Psoas muscle (tissue), 8 donors: ENCODE results near the gene RGS3. TPM values are rescaled to one million over a fixed set of nuclear protein-coding genes. Genes with fewer than 3 reads are reported as not detected.

Experiments used
- ATAC-seq, 4 donors: fragments of 200-7000 bp; cut with Tn5 transposase; one replicate each; pipeline ENCODE4 v1.9.1; 2020; ENCODE audit warnings: moderate library complexity in 3 of 4, mild to moderate bottlenecking in 2 of 4
- DNase-seq, 2 donors: peaks; one replicate each; pipeline ENCODE4 v3.0.0-alpha.2; 2020
- H3K27ac ChIP-seq: fragments of 200-600 bp; one replicate; pipeline ENCODE4 v1.8.0; 2022
- H3K27me3 ChIP-seq, 3 donors: fragments of 200-600 bp in 1 of 3; one replicate each; pipeline versions ENCODE4 v1.6.1 to v1.8.0; 2013 to 2022; ENCODE audit warnings: low read length in 2 of 3, mild to moderate bottlenecking in 2 of 3, moderate library complexity in 1 of 3; ENCODE audit not compliant: insufficient read depth in 3 of 3
- H3K36me3 ChIP-seq, 2 donors: fragments of 200-600 bp in 1 of 2; one replicate each; pipeline versions ENCODE4 v1.6.1 to v1.8.0; 2013 to 2022; ENCODE audit warnings: low read depth in 1 of 2, mild to moderate bottlenecking in 1 of 2, moderate library complexity in 1 of 2; ENCODE audit not compliant: insufficient read depth in 1 of 2
- H3K4me1 ChIP-seq: fragments of 200-600 bp; one replicate; pipeline ENCODE4 v1.8.0; 2022
- H3K4me3 ChIP-seq: fragments of 200-600 bp; one replicate; pipeline ENCODE4 v1.8.0; 2022; ENCODE audit warnings: mild to moderate bottlenecking
- H3K9me3 ChIP-seq: fragments of 200-600 bp; one replicate; pipeline ENCODE4 v1.8.0; 2022
- CTCF ChIP-seq: fragments of 200-600 bp; IDR thresholded peaks from one replicate; pipeline ENCODE4 v1.8.0; 2022; ENCODE audit warnings: antibody characterized with exemption
- WGBS, 3 donors: extraction: QIAGEN DNeasy Blood & Tissue Kit; methylation state at CpG; one replicate each; pipeline versions ENCODE4 v1.1.6 to v1.1.7; 2013; 5-methylcytosine and 5-hydroxymethylcytosine counted together
- intact Hi-C, 2 donors: fragments of 100-400 bp; cut with DNase I; formaldehyde crosslinking; loops; one replicate each; pipeline versions ENCODE4 v1.11.0 to v1.14.2; 2022
- polyA plus RNA-seq, 3 donors: library from polyadenylated mRNA; stranded (reverse); fragments of 200-250 nt; gene quantifications; one replicate each; pipeline ENCODE4 v1.2.3, GENCODE V29; 2013
- total RNA-seq, 4 donors: library from RNA; stranded (reverse); fragmentation: NEBNext Ultra II Directional in 2 of 4; extraction: Animal tissue kit (Norgen Biotek cat#: 25700) in 2 of 4; gene quantifications; one replicate each; pipeline versions ENCODE4 v1.2.1 to v1.2.4, GENCODE V29; 2021 to 2023
- donor health status: healthy with polysubstance abuse.
- donor health status: DM: no; HTN: no; CAD: no; lungs with moderate emphysema.
- donor health status: Bipolar disorder and iron deficiency.
- donor health status: healthy.
- donor health status: DM: yes; HTN: yes; CAD: no.
- donor health status: DM: no; HTN: no; CAD: no.
- donor health status: DM: no; HTN: no; CAD: no.
- donor health status: DM: yes; HTN: yes; CAD: no.

The RGS3 gene
- total and polyA plus RNA-seq, 7 donors = 7.1 to 38.1 (median 14.6) TPM

GRCh38 chr9:113519426-113520108 is 56.0 kb downstream of the RGS3 start:
- TF ChIP-seq CTCF = no peak
- Histone ChIP-seq H3K9me3 (no peaks in the 10 kb centered on the region), H3K27me3 (no peaks in the 10 kb centered on the region), H3K4me3 (no peak overlapping the region), H3K4me1 (peaks cover 30% of the 10 kb centered on the region), H3K36me3 (peaks cover 0 to 16% of the 10 kb centered on the region in 2 donors), H3K27ac (no peak overlapping the region)
- 66 to 90% (median 83%) methylated on average over 3 of the region's 3 CpGs for WGBS, 3 donors
- intact Hi-C loops = no loop called here
- ATAC-seq (no peak), DNase-seq (no peak)

DNA sequence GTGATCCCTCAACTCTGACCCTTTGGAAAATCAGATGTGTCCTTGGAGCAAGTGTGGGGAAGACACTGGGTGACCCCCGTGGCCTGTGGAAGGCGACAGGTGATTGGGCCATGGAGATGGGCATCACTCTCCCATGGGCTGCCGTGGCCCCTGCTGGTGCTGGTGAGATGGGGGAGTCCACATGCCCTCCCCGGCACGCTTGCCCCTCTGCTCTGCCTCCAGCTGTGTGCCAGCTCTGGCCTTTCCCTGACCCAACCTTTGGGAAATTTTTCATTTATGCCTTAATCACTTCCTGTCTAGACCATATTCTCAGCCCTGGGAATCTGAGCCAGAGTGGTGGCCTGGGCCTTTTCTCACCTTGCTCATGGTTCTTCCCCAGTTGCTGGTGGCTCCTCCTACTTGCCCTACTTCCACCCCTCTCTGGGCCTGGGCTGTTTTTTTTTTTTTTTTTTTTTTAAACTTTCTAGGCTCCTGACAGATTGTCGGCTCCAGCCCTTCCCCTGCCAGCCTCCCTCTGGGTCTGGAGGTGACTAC is 56.6 kb downstream of the RGS3 start:
- H3K27ac ChIP-seq = no peak overlapping the region
- H3K4me1 ChIP-seq = peaks cover 35% of the 10 kb centered on the region
- DNase-seq (no peak), ATAC-seq (no peak)
- H3K4me3 ChIP-seq = no peak overlapping the region
- no peak for TF ChIP-seq CTCF
- H3K36me3 ChIP-seq = peaks cover 0 to 15% of the 10 kb centered on the region in 2 donors
- H3K27me3 ChIP-seq = no peaks in the 10 kb centered on the region
- WGBS, 3 donors = 91 to 95% (median 92%) methylated on average over 6 of the region's 6 CpGs
- intact Hi-C loops = no loop called here
- H3K9me3 ChIP-seq = no peaks in the 10 kb centered on the region

DNA sequence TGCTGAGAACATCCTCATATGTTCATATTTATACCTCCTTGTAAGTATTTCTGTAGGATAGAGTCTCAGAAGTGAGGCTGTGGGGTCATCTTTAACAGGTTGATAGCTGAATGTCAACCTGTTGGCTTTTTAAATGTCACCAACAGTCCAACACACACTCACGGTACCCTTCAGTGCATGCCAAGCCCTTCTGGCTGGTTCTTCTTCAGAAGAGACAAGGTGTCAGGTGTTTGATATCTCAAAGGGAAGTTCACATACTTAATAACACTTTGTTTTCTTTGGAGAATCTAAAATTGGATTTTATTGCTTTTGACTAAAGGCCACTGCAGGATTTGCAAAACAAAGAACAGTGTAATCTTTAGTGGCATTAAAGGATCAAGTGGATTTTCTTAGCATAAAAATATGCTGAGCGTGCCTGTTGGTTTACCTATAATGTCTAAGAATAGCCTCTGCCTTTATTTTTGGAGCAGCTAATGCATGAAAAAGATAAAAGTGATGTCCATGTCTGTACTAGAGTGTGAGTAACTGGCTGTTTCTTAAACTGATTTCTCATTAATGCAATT is 58.2 kb downstream of the RGS3 start:
- DNase-seq = no peak
- Histone ChIP-seq H3K27ac (peak overlapping the region; percentile 62), H3K27me3 (no peaks in the 10 kb centered on the region), H3K4me1 (peaks cover 41% of the 10 kb centered on the region), H3K36me3 (peaks cover 0 to 4% of the 10 kb centered on the region in 2 donors), H3K9me3 (no peaks in the 10 kb centered on the region), H3K4me3 (no peak overlapping the region)
- 31 to 54% (median 40%) methylated on average over 2 of the region's 2 CpGs for WGBS, 3 donors
- ATAC-seq = peak in 2 of 4 donors; percentile 32 to 62
- intact Hi-C loops = no loop called here
- TF ChIP-seq CTCF = no peak

- TF ChIP-seq CTCF = no peak
- H3K9me3 ChIP-seq = no peaks in the 10 kb centered on the region
- peak overlapping the region; percentile 62 for H3K27ac ChIP-seq
- H3K36me3 ChIP-seq = peaks cover 0 to 4% of the 10 kb centered on the region in 2 donors
- intact Hi-C loops = no loop called here
- no peak overlapping the region for H3K4me3 ChIP-seq
- H3K27me3 ChIP-seq = no peaks in the 10 kb centered on the region
- 38 to 47% (median 38%) methylated on average over 1 of the region's 1 CpG for WGBS, 3 donors
- DNase-seq = no peak
- H3K4me1 ChIP-seq = peaks cover 41% of the 10 kb centered on the region
- ATAC-seq = peak in 1 of 4 donors; percentile 2
Measured at GRCh38 chr9:113522419-113522818, 58.9 kb downstream of the RGS3 start.
